ENCODE measurements around the gene SF3B6. TPM values are rescaled to one million over a fixed set of nuclear protein-coding genes. Genes with fewer than 3 reads are reported as not detected.

Gene SF3B6
- total RNA-seq, 1 donor from 2014 or later: 59.7 TPM

- TF ChIP-seq CTCF (IDR thresholded peaks at IDR 0.05; ENCODE audit: borderline replicate concordance): no peak
- no peaks in the 10 kb centered on the region for H3K27me3 ChIP-seq (ENCODE audit: low read depth)
- no peak overlapping the region for H3K27ac ChIP-seq (replicated peaks)
- peaks cover 9% of the 10 kb centered on the region for H3K36me3 ChIP-seq
- H3K4me3 ChIP-seq: no peak overlapping the region
- no peaks in the 10 kb centered on the region for H3K9me3 ChIP-seq (replicated peaks)
- intact Hi-C loops (cut with micrococcal nuclease): no loop called here
- DNase-seq: no peak
- peaks cover 30% of the 10 kb centered on the region for H3K4me1 ChIP-seq
Measured at GRCh38 chr2:24087032-24087431, 10.9 kb upstream of the SF3B6 start.

GRCh38 chr2:24086241-24086640 is 10.1 kb upstream of the SF3B6 start:
- Histone ChIP-seq H3K4me3 (no peak overlapping the region), H3K27ac (replicated peaks) (no peak overlapping the region), H3K9me3 (replicated peaks) (no peaks in the 10 kb centered on the region), H3K27me3 (ENCODE audit: low read depth) (no peaks in the 10 kb centered on the region), H3K36me3 (peaks cover 14% of the 10 kb centered on the region), H3K4me1 (peaks cover 30% of the 10 kb centered on the region)
- no peak for TF ChIP-seq CTCF (IDR thresholded peaks at IDR 0.05; ENCODE audit: borderline replicate concordance)
- DNase-seq: no peak
- intact Hi-C loops (cut with micrococcal nuclease): no loop called here

- Histone ChIP-seq H3K36me3 (peaks cover 24% of the 10 kb centered on the region), H3K9me3 (replicated peaks) (no peaks in the 10 kb centered on the region), H3K4me3 (peak overlapping the region; percentile 85), H3K27me3 (ENCODE audit: low read depth) (no peaks in the 10 kb centered on the region), H3K27ac (replicated peaks) (peak overlapping the region; percentile 98), H3K4me1 (peaks cover 30% of the 10 kb centered on the region)
- no peak for TF ChIP-seq CTCF (IDR thresholded peaks at IDR 0.05; ENCODE audit: borderline replicate concordance)
- intact Hi-C loops (cut with micrococcal nuclease): no loop called here
- DNase-seq: no peak
Measured at GRCh38 chr2:24085200-24085489, 9.0 kb upstream of the SF3B6 start.

- peaks cover 30% of the 10 kb centered on the region for H3K4me1 ChIP-seq
- peak; percentile 98 for TF ChIP-seq CTCF (IDR thresholded peaks at IDR 0.05; ENCODE audit: borderline replicate concordance)
- no peaks in the 10 kb centered on the region for H3K27me3 ChIP-seq (ENCODE audit: low read depth)
- intact Hi-C loops (cut with micrococcal nuclease): no loop called here
- H3K9me3 ChIP-seq (replicated peaks): no peaks in the 10 kb centered on the region
- H3K36me3 ChIP-seq: peaks cover 30% of the 10 kb centered on the region
- peak within 1 kb of the TSS; percentile 85 for H3K4me3 ChIP-seq
- DNase-seq: peak; percentile 90
- H3K27ac ChIP-seq (replicated peaks): peak within 1 kb of the TSS; percentile 98
Measured at GRCh38 chr2:24084386-24085199, 8.5 kb upstream of the SF3B6 start, which contains the start of gene TP53I3. TSS of gene TP53I3 (minus strand) at chr2:24084834. CDS start at chr2:24084326, 508 bp downstream.

- Histone ChIP-seq H3K27me3 (ENCODE audit: low read depth) (no peaks in the 10 kb centered on the region), H3K9me3 (replicated peaks) (no peaks in the 10 kb centered on the region), H3K4me1 (peaks cover 30% of the 10 kb centered on the region), H3K36me3 (peaks cover 33% of the 10 kb centered on the region), H3K27ac (replicated peaks) (peak overlapping the region; percentile 98), H3K4me3 (peak overlapping the region; percentile 85)
- intact Hi-C loops (cut with micrococcal nuclease): no loop called here
- DNase-seq: peak; percentile 74
- no peak for TF ChIP-seq CTCF (IDR thresholded peaks at IDR 0.05; ENCODE audit: borderline replicate concordance)
Measured at GRCh38 chr2:24083567-24084385, 7.7 kb upstream of the SF3B6 start.

Data from left ventricle myocardium inferior (tissue), 1 donor.